Panc1 (cell line): ENCODE data around the gene GULP1. TPM values are rescaled to one million over a fixed set of nuclear protein-coding genes. Genes with fewer than 3 reads are reported as not detected.
A peak's percentile ranks its signal among the peaks of the same experiment; 100 is the strongest.

Experiments
- ATAC-seq: fragments of 200-7000 bp; cut with Tn5 transposase; 2 replicates; pipeline ENCODE4 v1.9.1; 2020; ENCODE audit warnings: mild to moderate bottlenecking, moderate library complexity
- BruUV-seq: library from RNA; stranded (reverse); fragments of 400-500 nt; replicated peaks from 2 replicates; lab custom pipeline; 2021; lab: Mats Ljungman, UMichigan
- CTCF ChIA-PET: fragments of 300-600 bp; sonication (Branson Sonifier 250); formaldehyde crosslinking; loops from one replicate; lab custom pipeline; 2022; ENCODE audit warnings: antibody characterized with exemption; lab: Charles Lee
- POLR2A ChIA-PET: fragments of 300-600 bp; sonication (Branson Sonifier 250); formaldehyde crosslinking; loops from one replicate; lab custom pipeline; 2022; ENCODE audit warnings: antibody characterized with exemption; lab: Charles Lee
- DNase-seq: peaks from one replicate; pipeline ENCODE4 v3.0.0-alpha.2; 2010; ENCODE audit warnings: low read depth, low spot score
- H3K27ac ChIP-seq: 2 replicates; pipeline ENCODE4 v1.5.1; 2011; ENCODE audit warnings: mild to moderate bottlenecking, low read length, inconsistent platforms
- H3K27me3 ChIP-seq: fragments of 200-500 bp; sonication (Bioruptor generic); 2 replicates; pipeline ENCODE4 v1.6.0; 2014; ENCODE audit warnings: low read length, inconsistent platforms; ENCODE audit not compliant: control insufficient read depth, insufficient read depth
- H3K36me3 ChIP-seq: fragments of 200-500 bp; sonication (Bioruptor generic); 2 replicates; pipeline ENCODE4 v1.5.1; 2014; ENCODE audit warnings: inconsistent platforms, mild to moderate bottlenecking, low read length, moderate library complexity; ENCODE audit not compliant: control insufficient read depth, insufficient read depth
- H3K4me1 ChIP-seq: 2 replicates; pipeline ENCODE4 v1.5.1; 2011; ENCODE audit warnings: inconsistent platforms, mild to moderate bottlenecking, low read length, moderate library complexity; ENCODE audit not compliant: control insufficient read depth, insufficient read depth
- H3K4me3 ChIP-seq, 2 experiments: 2 replicates each; pipeline ENCODE4 v1.5.1; 2011 to 2012; ENCODE audit warnings: low read depth in 2 of 2, low read length in 2 of 2, mild to moderate bottlenecking in 2 of 2, inconsistent platforms in 1 of 2, moderate library complexity in 1 of 2
- H3K9me3 ChIP-seq: fragments of 200-500 bp; sonication (Bioruptor generic); 2 replicates; pipeline ENCODE4 v1.5.1; 2014; ENCODE audit warnings: low read depth, mild to moderate bottlenecking, inconsistent platforms, low read length, moderate library complexity; ENCODE audit not compliant: control insufficient read depth, insufficient read depth
- POLR2AphosphoS5 ChIP-seq: IDR thresholded peaks from 2 replicates; pipeline ENCODE4 v1.6.1; 2012; ENCODE audit warnings: mild to moderate bottlenecking, low read depth, low read length, moderate library complexity
- SIN3A ChIP-seq: IDR thresholded peaks from 2 replicates; pipeline ENCODE4 v1.6.1; 2012; ENCODE audit warnings: low read depth, mild to moderate bottlenecking, low read length, moderate library complexity, borderline replicate concordance; ENCODE audit not compliant: insufficient read depth
- TCF7L2 ChIP-seq: IDR thresholded peaks from 2 replicates; pipeline ENCODE4 v1.6.1; 2011; ENCODE audit warnings: mild to moderate bottlenecking, low read depth, low read length, inconsistent platforms
- in situ Hi-C: cut with HindIII; loops from 2 replicates; pipeline ENCODE4 v1.10.0; 2016; ENCODE audit warnings: low sequenced_read_pairs, low pct_unique_long_range_greater_than_20kb
- intact Hi-C: fragments of 100-400 bp; cut with micrococcal nuclease; formaldehyde crosslinking; loops from one replicate; pipeline ENCODE4 v1.10.0; 2022; ENCODE audit not compliant: unreplicated experiment
- total RNA-seq: library from RNA; stranded (reverse); gene quantifications from one replicate; pipeline ENCODE4 v1.2.1, GENCODE V29; 2021; ENCODE audit not compliant: unreplicated experiment
- TF ChIP-seq, protein P1 (sequence below), 2 experiments: IDR thresholded peaks; 2 replicates each; pipeline ENCODE4 v1.6.1; 2011 to 2012; ENCODE audit warnings: low read depth in 2 of 2, control low read depth in 1 of 2, low read length in 1 of 2, mild to moderate bottlenecking in 1 of 2, moderate library complexity in 1 of 2; ENCODE audit not compliant: insufficient read depth in 1 of 2
- TF ChIP-seq, protein P2 (sequence below): fragments of 450-650 bp; IDR thresholded peaks from 2 replicates; pipeline ENCODE4 v1.5.1; 2017; ENCODE audit warnings: mild to moderate bottlenecking

The GULP1 gene
- total RNA-seq, 1 experiment from 2014 or later = 51.5 TPM

DNA sequence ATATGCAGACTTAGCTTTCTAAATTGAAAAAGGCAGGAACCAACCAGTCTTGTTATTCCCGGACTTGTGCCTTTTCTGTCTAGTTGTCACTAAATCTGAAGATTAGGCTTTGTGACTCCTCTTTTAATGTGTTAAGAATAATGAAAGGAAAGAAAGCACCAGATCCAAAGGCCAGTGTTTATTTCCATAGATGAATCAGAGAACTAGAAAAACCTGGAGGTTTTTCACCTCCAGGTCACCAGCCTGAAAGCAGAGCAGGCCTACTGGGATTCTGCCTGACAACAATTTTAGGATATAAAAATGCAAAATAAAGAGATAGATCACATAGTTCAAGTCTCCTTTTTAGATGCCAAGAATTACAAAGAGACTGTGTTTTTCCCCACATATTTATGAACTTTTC is 160.4 kb downstream of the GULP1 start:
- Histone ChIP-seq H3K27ac (no peak overlapping the region), H3K4me1 (no peaks in the 10 kb centered on the region), H3K27me3 (no peaks in the 10 kb centered on the region), H3K9me3 (peaks cover 10% of the 10 kb centered on the region; the same call in 1 of the 2 replicates), H3K4me3 (no peak overlapping the region), H3K36me3 (no peaks in the 10 kb centered on the region)
- ChIA-PET POLR2A (no interaction called here), CTCF (no interaction called here)
- ATAC-seq = no peak
- no TSS peak for BruUV-seq
- intact Hi-C loops (no loop called here), in situ Hi-C loops (no loop called here)
- TF ChIP-seq, protein P1, sequence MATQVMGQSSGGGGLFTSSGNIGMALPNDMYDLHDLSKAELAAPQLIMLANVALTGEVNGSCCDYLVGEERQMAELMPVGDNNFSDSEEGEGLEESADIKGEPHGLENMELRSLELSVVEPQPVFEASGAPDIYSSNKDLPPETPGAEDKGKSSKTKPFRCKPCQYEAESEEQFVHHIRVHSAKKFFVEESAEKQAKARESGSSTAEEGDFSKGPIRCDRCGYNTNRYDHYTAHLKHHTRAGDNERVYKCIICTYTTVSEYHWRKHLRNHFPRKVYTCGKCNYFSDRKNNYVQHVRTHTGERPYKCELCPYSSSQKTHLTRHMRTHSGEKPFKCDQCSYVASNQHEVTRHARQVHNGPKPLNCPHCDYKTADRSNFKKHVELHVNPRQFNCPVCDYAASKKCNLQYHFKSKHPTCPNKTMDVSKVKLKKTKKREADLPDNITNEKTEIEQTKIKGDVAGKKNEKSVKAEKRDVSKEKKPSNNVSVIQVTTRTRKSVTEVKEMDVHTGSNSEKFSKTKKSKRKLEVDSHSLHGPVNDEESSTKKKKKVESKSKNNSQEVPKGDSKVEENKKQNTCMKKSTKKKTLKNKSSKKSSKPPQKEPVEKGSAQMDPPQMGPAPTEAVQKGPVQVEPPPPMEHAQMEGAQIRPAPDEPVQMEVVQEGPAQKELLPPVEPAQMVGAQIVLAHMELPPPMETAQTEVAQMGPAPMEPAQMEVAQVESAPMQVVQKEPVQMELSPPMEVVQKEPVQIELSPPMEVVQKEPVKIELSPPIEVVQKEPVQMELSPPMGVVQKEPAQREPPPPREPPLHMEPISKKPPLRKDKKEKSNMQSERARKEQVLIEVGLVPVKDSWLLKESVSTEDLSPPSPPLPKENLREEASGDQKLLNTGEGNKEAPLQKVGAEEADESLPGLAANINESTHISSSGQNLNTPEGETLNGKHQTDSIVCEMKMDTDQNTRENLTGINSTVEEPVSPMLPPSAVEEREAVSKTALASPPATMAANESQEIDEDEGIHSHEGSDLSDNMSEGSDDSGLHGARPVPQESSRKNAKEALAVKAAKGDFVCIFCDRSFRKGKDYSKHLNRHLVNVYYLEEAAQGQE (IDR thresholded peaks at IDR 0.05; ENCODE audit: insufficient read depth in 1 of 2, low read depth in 2 of 2, low read length in 1 of 2) = no peak
- DNase-seq = no peak

DNA sequence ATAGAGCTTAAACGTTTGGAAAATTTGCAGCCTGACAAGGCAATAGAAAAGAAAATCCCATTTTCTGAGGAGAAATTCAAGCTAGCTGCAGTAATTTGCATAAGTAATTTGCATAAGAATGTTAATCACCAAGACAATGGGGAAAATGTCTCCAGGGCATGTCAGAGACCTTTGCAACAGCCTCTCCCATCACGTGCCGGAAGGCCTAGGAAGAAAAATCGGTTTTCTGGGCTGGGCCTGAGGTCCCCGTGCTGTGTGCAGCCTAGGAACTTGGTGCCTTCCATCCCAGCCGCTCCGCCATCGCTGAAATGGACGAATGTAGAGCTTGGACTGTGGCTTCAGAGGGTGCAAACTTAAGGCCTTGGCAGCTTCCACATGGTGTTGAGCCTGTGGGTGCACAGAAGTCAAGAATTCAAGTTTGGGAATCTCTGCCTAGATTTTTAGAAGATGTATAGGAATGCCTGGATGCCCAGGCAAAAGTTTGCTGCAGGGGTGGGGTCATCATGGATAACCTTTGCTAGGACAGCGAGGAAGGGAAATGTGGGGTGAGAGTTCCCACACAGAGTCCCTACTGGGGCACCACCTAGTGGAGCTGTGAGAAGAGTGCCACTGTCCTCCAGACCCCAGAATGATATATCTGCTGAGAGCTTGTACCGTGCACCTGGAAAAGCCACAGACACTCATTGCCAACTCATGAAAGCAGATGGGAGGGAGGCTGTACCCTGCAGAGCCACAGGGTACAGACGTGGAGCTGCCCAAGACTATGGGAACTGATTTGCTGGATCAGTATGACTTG is 164.6 kb downstream of the GULP1 start:
- H3K36me3 ChIP-seq = no peaks in the 10 kb centered on the region
- H3K4me1 ChIP-seq = no peaks in the 10 kb centered on the region
- ChIA-PET CTCF (no interaction called here), POLR2A (no interaction called here)
- H3K9me3 ChIP-seq = peaks cover 10% of the 10 kb centered on the region; the same call in 1 of the 2 replicates
- no peak overlapping the region for H3K27ac ChIP-seq
- no peak for ATAC-seq
- TF ChIP-seq, protein P2, sequence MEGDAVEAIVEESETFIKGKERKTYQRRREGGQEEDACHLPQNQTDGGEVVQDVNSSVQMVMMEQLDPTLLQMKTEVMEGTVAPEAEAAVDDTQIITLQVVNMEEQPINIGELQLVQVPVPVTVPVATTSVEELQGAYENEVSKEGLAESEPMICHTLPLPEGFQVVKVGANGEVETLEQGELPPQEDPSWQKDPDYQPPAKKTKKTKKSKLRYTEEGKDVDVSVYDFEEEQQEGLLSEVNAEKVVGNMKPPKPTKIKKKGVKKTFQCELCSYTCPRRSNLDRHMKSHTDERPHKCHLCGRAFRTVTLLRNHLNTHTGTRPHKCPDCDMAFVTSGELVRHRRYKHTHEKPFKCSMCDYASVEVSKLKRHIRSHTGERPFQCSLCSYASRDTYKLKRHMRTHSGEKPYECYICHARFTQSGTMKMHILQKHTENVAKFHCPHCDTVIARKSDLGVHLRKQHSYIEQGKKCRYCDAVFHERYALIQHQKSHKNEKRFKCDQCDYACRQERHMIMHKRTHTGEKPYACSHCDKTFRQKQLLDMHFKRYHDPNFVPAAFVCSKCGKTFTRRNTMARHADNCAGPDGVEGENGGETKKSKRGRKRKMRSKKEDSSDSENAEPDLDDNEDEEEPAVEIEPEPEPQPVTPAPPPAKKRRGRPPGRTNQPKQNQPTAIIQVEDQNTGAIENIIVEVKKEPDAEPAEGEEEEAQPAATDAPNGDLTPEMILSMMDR = peak; percentile 34
- TF ChIP-seq SIN3A = no peak
- no peak overlapping the region for H3K4me3 ChIP-seq
- no peak for DNase-seq
- intact Hi-C loops (no loop called here), in situ Hi-C loops (no loop called here)
- no TSS peak for BruUV-seq
- H3K27me3 ChIP-seq = no peaks in the 10 kb centered on the region

DNA sequence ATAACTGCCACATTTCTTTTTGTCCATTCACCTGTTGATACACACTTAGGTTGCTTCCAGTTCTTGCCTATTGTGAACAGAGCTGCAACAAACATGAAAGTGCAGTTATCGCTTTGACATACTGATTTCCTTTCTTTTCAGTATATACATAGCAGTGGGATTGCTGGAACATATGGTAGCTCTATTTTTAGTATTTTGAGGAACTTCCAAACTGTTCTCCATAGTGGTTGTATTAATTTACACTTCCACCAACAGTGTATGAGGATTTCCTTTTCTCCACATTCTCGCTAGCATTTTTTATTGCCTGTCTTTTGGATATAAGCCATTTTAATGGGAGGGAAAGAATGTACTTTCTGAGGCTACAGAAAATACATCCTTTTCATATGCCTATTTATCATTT is 167.4 kb downstream of the GULP1 start:
- DNase-seq (no peak), ATAC-seq (no peak)
- Histone ChIP-seq H3K27me3 (no peaks in the 10 kb centered on the region), H3K36me3 (no peaks in the 10 kb centered on the region), H3K27ac (no peak overlapping the region), H3K4me1 (no peaks in the 10 kb centered on the region), H3K4me3 (no peak overlapping the region), H3K9me3 (peaks cover 4% of the 10 kb centered on the region; the same call in 1 of the 2 replicates)
- in situ Hi-C loops (no loop called here), intact Hi-C loops (no loop called here)
- no TSS peak for BruUV-seq
- POLR2A ChIA-PET = interaction anchor here (0.7 kb wide), 1 partner anchor 911 kb away, joined by 3 read pairs; no protein-coding TSS in a partner anchor
- TF ChIP-seq TCF7L2 = no peak
- no peak for TF ChIP-seq SIN3A
- TF ChIP-seq, protein P2 = no peak
- no peak for TF ChIP-seq POLR2AphosphoS5
- TF ChIP-seq, protein P1 (IDR thresholded peaks at IDR 0.05; ENCODE audit: insufficient read depth in 1 of 2, low read depth in 2 of 2, low read length in 1 of 2) = no peak
- CTCF ChIA-PET = no interaction called here
